NB4 (cell line): ENCODE results near the gene SDK2.

Experiments
- DNase-seq: peaks from one replicate; pipeline ENCODE4 v3.0.0; 2010; ENCODE audit warnings: low read depth
- H3K4me3 ChIP-seq: one replicate; pipeline ENCODE4 v1.5.1; 2011; ENCODE audit warnings: mild to moderate bottlenecking, low read depth, low read length, moderate library complexity
- MYC ChIP-seq: IDR thresholded peaks from 2 replicates; pipeline ENCODE4 v1.6.1; 2011; ENCODE audit warnings: low read depth, low read length
- POLR2A ChIP-seq: IDR thresholded peaks from 2 replicates; pipeline ENCODE4 v1.6.1; 2011; ENCODE audit warnings: mild to moderate bottlenecking; ENCODE audit not compliant: insufficient read length; ENCODE audit errors: extremely low read depth
- TF ChIP-seq, protein P1 (sequence below): IDR thresholded peaks from one replicate; pipeline ENCODE4 v1.5.1; 2012; ENCODE audit warnings: low read depth, low read length
- TF ChIP-seq, protein P2 (sequence below): IDR thresholded peaks from 2 replicates; pipeline ENCODE4 v1.6.1; 2011; ENCODE audit warnings: low read depth, low read length

SDK2 gene

DNA sequence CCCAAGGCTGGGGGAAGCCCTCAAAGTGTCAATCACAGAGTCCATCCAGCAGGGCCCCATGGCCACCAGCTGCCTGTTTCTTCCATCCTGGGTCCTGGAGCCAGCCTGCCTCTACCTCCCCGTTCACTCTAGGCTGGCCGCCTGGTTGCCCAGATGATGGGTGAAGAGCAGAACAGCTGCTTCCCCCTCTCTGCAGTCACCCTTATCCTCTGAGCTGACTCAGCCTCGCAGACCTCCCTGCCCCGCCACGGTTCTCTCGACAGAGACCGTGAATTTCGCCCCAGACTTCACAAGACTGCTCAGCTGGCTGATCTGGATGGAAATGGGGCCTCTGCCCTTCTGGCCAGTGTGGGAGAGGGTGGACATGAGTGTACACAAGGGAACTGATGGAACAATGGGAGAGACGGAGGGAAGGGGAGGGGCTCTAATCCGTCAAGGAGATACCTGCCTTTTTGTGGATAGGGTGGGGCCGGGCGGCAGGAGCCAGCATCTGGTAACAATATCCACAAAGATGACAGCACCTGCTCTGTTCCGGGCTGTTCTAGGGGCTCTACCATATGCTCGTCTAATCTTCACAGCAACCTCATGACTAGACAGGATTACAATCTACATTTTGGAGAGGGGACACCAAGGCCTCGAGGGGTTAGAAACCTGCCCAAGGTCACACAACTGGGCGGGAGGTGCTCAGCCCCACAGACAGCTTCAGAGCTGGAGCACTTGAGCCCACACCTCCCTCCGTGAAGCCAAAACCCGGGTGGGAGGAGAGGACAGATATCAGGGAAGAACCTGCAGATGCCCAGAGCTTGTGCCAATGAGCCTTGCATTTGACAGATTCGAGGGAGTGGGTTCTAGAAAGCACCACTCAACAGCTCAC is 136.0 kb downstream of the SDK2 start:
- no peak overlapping the region for H3K4me3 ChIP-seq
- DNase-seq: no peak
- TF ChIP-seq, protein P1, sequence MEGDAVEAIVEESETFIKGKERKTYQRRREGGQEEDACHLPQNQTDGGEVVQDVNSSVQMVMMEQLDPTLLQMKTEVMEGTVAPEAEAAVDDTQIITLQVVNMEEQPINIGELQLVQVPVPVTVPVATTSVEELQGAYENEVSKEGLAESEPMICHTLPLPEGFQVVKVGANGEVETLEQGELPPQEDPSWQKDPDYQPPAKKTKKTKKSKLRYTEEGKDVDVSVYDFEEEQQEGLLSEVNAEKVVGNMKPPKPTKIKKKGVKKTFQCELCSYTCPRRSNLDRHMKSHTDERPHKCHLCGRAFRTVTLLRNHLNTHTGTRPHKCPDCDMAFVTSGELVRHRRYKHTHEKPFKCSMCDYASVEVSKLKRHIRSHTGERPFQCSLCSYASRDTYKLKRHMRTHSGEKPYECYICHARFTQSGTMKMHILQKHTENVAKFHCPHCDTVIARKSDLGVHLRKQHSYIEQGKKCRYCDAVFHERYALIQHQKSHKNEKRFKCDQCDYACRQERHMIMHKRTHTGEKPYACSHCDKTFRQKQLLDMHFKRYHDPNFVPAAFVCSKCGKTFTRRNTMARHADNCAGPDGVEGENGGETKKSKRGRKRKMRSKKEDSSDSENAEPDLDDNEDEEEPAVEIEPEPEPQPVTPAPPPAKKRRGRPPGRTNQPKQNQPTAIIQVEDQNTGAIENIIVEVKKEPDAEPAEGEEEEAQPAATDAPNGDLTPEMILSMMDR: no peak
- no peak for TF ChIP-seq MYC
- TF ChIP-seq, protein P2, sequence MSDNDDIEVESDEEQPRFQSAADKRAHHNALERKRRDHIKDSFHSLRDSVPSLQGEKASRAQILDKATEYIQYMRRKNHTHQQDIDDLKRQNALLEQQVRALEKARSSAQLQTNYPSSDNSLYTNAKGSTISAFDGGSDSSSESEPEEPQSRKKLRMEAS: no peak
- TF ChIP-seq POLR2A: no peak

DNA sequence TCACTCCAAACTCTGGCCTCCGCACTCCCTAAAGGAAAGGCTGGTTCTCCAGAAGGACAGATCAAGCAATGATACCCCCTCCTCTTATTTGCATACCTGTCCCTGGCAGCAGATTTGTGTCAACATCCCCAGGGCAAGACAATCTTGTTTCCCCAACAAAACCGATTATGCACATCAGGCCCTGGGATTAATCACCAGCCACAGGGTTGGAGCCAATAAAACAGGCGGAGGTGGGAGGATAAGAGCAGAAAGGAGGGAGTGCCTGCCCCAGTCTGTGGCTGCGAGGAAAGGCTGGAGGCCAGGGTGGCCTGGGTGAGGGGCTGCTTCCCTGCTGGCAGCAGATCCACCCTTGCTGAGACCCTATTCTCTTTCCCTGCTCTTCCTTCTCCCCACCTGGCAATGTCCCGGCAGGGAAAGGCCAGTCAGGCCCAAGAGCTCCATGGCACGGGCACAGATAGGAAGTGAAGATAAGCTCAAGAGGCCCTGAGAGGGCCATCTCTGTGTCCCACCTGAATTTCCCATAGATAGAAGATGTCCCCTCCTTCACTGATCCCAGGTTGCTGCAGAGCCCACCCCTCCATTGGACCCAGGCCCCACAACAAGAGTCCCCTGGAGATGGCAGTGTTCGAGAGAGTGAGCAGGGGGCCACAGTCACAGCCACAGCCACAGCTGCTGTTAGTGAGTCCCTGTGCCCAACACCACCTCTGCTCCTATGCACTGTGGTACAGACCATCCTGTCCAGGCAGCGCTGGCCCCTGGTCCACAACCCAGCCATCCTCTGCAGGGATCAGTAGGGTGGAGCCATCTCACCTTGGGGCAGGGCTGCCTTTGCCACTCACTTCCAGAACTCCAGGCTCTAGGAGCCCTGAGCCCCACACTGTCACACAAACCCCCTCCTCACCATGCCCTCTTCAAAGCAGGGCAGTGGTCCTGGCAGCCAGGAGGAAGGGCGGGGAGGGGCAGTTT is 137.5 kb downstream of the SDK2 start:
- DNase-seq: no peak
- H3K4me3 ChIP-seq: no peak overlapping the region
- TF ChIP-seq MYC (no peak), POLR2A (no peak)
- TF ChIP-seq, protein P2: no peak
- TF ChIP-seq, protein P1: no peak

GRCh38 chr17:73503560-73503959 is 140.7 kb downstream of the SDK2 start:
- DNase-seq: peak; percentile 9
- no peak overlapping the region for H3K4me3 ChIP-seq
- TF ChIP-seq, protein P2: no peak
- TF ChIP-seq, protein P1: no peak

- H3K4me3 ChIP-seq: no peak overlapping the region
- DNase-seq: no peak
- TF ChIP-seq, protein P2: no peak
- TF ChIP-seq, protein P1: no peak
- TF ChIP-seq POLR2A (no peak), MYC (no peak)
Observed at GRCh38 chr17:73500414-73500999, 143.7 kb downstream of the SDK2 start.

DNA sequence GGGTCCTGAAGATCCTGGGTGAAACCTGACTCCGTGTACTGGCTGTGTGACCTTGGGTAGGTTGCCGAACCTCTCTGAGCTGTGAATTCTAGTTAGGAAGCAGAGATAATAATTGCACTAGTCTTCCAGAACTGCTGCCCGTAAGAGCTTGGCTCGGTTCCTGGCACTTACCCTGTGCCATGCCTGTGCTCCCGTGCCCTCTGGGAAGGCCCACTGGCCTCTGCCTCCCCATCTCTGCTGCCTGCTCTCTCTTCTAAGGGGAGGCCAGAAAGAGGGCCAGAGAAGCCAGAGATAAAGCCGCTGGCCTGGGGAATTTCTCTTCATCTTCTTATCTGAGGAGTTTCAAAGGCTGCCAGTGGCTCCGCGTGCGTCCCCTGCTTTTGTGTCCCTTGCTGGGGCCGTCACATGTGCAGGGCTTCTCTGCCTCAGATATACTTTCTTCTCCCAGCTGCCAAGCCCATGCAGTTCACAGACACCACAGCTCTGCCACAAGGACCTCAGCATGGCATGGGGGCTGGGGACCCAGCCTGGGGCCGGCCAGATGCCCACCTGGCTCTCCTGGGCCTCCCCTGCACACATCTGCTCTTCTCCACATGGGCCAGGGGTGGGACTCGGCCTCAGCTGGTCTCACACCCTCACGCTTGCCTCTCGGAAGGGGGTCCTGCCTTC is 145.2 kb downstream of the SDK2 start:
- TF ChIP-seq POLR2A (no peak), MYC (no peak)
- TF ChIP-seq, protein P1: no peak
- TF ChIP-seq, protein P2: no peak
- no peak overlapping the region for H3K4me3 ChIP-seq
- no peak for DNase-seq
